GM23248 (cell line): Measurements from ENCODE around the gene PABPC4L. TPM values are rescaled to one million over a fixed set of nuclear protein-coding genes. Genes with fewer than 3 reads are reported as not detected.

Experiments
- DNase-seq: peaks from one replicate; pipeline ENCODE4 v3.0.0-alpha.2; 2015
- H2AFZ ChIP-seq: fragments of 200-600 bp; sonication (generic); 2 replicates; pipeline ENCODE4 v1.6.1; 2016; ENCODE audit warnings: antibody characterized with exemption
- H3F3A ChIP-seq: fragments of 200-600 bp; sonication (generic); 2 replicates; pipeline ENCODE4 v1.6.1; 2016; ENCODE audit warnings: mild to moderate bottlenecking, antibody characterized with exemption, mixed run types; ENCODE audit not compliant: insufficient read depth
- H3K27ac ChIP-seq: fragments of 200-600 bp; sonication (generic); 2 replicates; pipeline ENCODE4 v1.5.1; 2016; ENCODE audit warnings: mild to moderate bottlenecking
- H3K27me3 ChIP-seq: fragments of 200-600 bp; sonication (generic); replicated peaks from 2 replicates; pipeline ENCODE4 v1.6.1; 2016; ENCODE audit warnings: mild to moderate bottlenecking; ENCODE audit not compliant: insufficient read depth
- H3K36me3 ChIP-seq: fragments of 200-600 bp; sonication (generic); 2 replicates; pipeline ENCODE4 v1.6.1; 2016; ENCODE audit warnings: low read depth, mild to moderate bottlenecking
- H3K4me1 ChIP-seq: fragments of 200-600 bp; sonication (generic); 2 replicates; pipeline ENCODE4 v1.6.1; 2016; ENCODE audit warnings: mild to moderate bottlenecking; ENCODE audit not compliant: insufficient read depth
- H3K4me2 ChIP-seq: fragments of 200-600 bp; sonication (generic); one replicate; pipeline ENCODE4 v1.6.1; 2016; ENCODE audit warnings: mild to moderate bottlenecking; ENCODE audit not compliant: unreplicated experiment
- H3K4me3 ChIP-seq: fragments of 200-600 bp; sonication (generic); 2 replicates; pipeline ENCODE4 v1.5.1; 2016; ENCODE audit warnings: mild to moderate bottlenecking
- H3K79me2 ChIP-seq: fragments of 200-600 bp; sonication (generic); 2 replicates; pipeline ENCODE4 v1.6.1; 2016; ENCODE audit warnings: mild to moderate bottlenecking; ENCODE audit not compliant: insufficient read depth
- H3K9ac ChIP-seq: fragments of 200-600 bp; sonication (generic); 2 replicates; pipeline ENCODE4 v1.6.1; 2016; ENCODE audit warnings: mild to moderate bottlenecking
- H3K9me2 ChIP-seq: fragments of 200-600 bp; sonication (generic); 2 replicates; pipeline ENCODE4 v1.6.1; 2016; ENCODE audit warnings: mixed run types, mild to moderate bottlenecking, moderate library complexity; ENCODE audit not compliant: insufficient read depth
- H3K9me3 ChIP-seq: fragments of 200-600 bp; sonication (generic); one replicate; pipeline ENCODE4 v1.6.1; 2017; ENCODE audit warnings: low read depth
- H4K20me1 ChIP-seq: fragments of 200-600 bp; sonication (generic); 2 replicates; pipeline ENCODE4 v1.6.0; 2016; ENCODE audit not compliant: insufficient read depth
- EZH2 ChIP-seq: fragments of 200-600 bp; sonication (generic); IDR thresholded peaks from 2 replicates; pipeline ENCODE4 v1.6.1; 2018; ENCODE audit warnings: antibody characterized with exemption, mild to moderate bottlenecking; ENCODE audit not compliant: insufficient read depth, poor library complexity, severe bottlenecking
- EZH2phosphoT487 ChIP-seq: fragments of 200-600 bp; sonication (generic); IDR thresholded peaks from 2 replicates; pipeline ENCODE4 v1.6.1; 2018; ENCODE audit warnings: antibody characterized with exemption, moderate library complexity, mild to moderate bottlenecking, low read depth; ENCODE audit not compliant: insufficient read depth
- WGBS, 2 experiments: methylation state at CpG; one replicate each; pipeline ENCODE4 v1.1.6; 2015 to 2017; ENCODE audit warnings: low lambda C conversion rate in 2 of 2, low coverage in 1 of 2; ENCODE audit errors: missing lambda C conversion rate in 2 of 2; 5-methylcytosine and 5-hydroxymethylcytosine counted together
- in situ Hi-C: fragments of 300-500 bp; cut with MboI; formaldehyde crosslinking; loops from 2 replicates; pipeline ENCODE4 v1.15.0; 2020
- polyA plus RNA-seq: library from polyadenylated mRNA; unstranded; fragments of >200 nt; fragmentation: Nextera tagmentation; extraction: Ambion mirVana; gene quantifications from 2 replicates; pipeline ENCODE4 v1.2.1, GENCODE V29; 2016
- total RNA-seq: library from RNA; depleted of rRNA; stranded (reverse); fragments of >200 nt; shearing (Covaris generic); gene quantifications from 2 replicates; pipeline ENCODE4 v1.2.3, GENCODE V29; 2014

Gene PABPC4L
- total and polyA plus RNA-seq, 2 experiments from 2014 or later, result under 0.01 to 0.13 TPM

DNA sequence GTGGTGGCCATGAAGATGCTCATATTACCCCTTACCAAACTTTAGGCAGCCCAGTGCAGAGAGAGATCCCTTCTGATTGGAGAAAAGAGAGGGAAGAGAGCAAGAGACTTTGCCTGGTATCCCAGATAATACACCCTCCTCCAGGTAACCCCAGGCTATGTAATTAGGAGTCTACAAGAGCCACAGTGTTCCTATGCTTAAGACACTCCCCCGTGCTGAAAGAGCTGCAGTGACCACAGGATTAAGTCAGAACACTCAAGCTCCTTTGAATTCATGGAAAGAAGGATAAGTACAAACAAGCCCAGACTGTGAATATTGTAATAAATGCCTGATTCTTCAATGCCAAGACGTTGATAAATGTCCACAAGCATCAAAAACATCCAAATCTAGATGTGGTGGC is 41.4 kb downstream of the PABPC4L start:
- H2AFZ ChIP-seq, result no peak overlapping the region
- no peaks in the 10 kb centered on the region for H3F3A ChIP-seq
- no peaks in the 10 kb centered on the region for H3K27me3 ChIP-seq
- WGBS, 2 experiments, result 3% methylated on average over 2 of the region's 2 CpGs
- H3K9me3 ChIP-seq, result no peaks in the 10 kb centered on the region
- in situ Hi-C loops, result no loop called here
- H3K4me2 ChIP-seq, result no peak overlapping the region
- DNase-seq, result no peak
- no peak overlapping the region for H3K27ac ChIP-seq
- H4K20me1 ChIP-seq, result no peaks in the 10 kb centered on the region
- H3K9ac ChIP-seq, result no peak overlapping the region
- H3K4me1 ChIP-seq, result no peaks in the 10 kb centered on the region
- TF ChIP-seq EZH2phosphoT487 (no peak), EZH2 (no peak)
- H3K36me3 ChIP-seq, result no peaks in the 10 kb centered on the region
- no peaks in the 10 kb centered on the region for H3K79me2 ChIP-seq
- H3K9me2 ChIP-seq, result no peaks in the 10 kb centered on the region
- H3K4me3 ChIP-seq, result no peak overlapping the region

GRCh38 chr4:134154097-134154496 is 47.5 kb downstream of the PABPC4L start:
- in situ Hi-C loops, result no loop called here
- Histone ChIP-seq H3K9ac (no peak overlapping the region), H3K27ac (no peak overlapping the region), H2AFZ (no peak overlapping the region), H3K36me3 (no peaks in the 10 kb centered on the region), H3K4me1 (no peaks in the 10 kb centered on the region), H3K79me2 (no peaks in the 10 kb centered on the region), H3F3A (no peaks in the 10 kb centered on the region), H4K20me1 (no peaks in the 10 kb centered on the region), H3K27me3 (no peaks in the 10 kb centered on the region), H3K4me2 (no peak overlapping the region), H3K9me3 (no peaks in the 10 kb centered on the region), H3K9me2 (no peaks in the 10 kb centered on the region), H3K4me3 (no peak overlapping the region)
- 36 to 41% methylated on average over 4 of the region's 4 CpGs for whole genome bisulfite sequencing, 2 experiments
- no peak for DNase-seq
- TF ChIP-seq EZH2, result no peak
- TF ChIP-seq EZH2phosphoT487, result no peak

GRCh38 chr4:134147941-134148340 is 53.6 kb downstream of the PABPC4L start:
- Histone ChIP-seq H4K20me1 (no peaks in the 10 kb centered on the region), H3K36me3 (no peaks in the 10 kb centered on the region), H3K9me3 (no peaks in the 10 kb centered on the region), H3K9ac (no peak overlapping the region), H3K27me3 (no peaks in the 10 kb centered on the region), H3K4me2 (no peak overlapping the region), H3K79me2 (no peaks in the 10 kb centered on the region), H3K4me3 (no peak overlapping the region), H2AFZ (no peak overlapping the region), H3K9me2 (no peaks in the 10 kb centered on the region), H3K27ac (no peak overlapping the region), H3F3A (no peaks in the 10 kb centered on the region), H3K4me1 (no peaks in the 10 kb centered on the region)
- TF ChIP-seq EZH2, result no peak
- no peak for TF ChIP-seq EZH2phosphoT487
- in situ Hi-C loops, result no loop called here
- no peak for DNase-seq
